GM21381 (cell line): ENCODE results near the gene CPA2.
"Not testable (repeated sequence)": the region's sequence is repeated elsewhere in the genome, so short reads cannot be mapped to it uniquely, and the experiment has no call there.

Experiments used
- ATAC-seq: cut with Tn5 transposase; IDR thresholded peaks from one replicate; pipeline ENCODE4 v1.9.1; 2021; ENCODE audit warnings: mild to moderate bottlenecking, moderate library complexity; ENCODE audit not compliant: unreplicated experiment

The CPA2 gene

GRCh38 chr7:130304878-130305277 lies 38.2 kb downstream of the CPA2 start:
- ATAC-seq = no peak

- no peak for ATAC-seq
Measured at GRCh38 chr7:130305433-130306042, 38.9 kb downstream of the CPA2 start.

GRCh38 chr7:130309986-130310385 lies 43.3 kb downstream of the CPA2 start:
- no peak for ATAC-seq

- ATAC-seq = no peak
Measured at GRCh38 chr7:130314305-130314704, 47.6 kb downstream of the CPA2 start.

GRCh38 chr7:130319541-130319940 lies 52.9 kb downstream of the CPA2 start:
- ATAC-seq = no peak

GRCh38 chr7:130321542-130322229 lies 55.0 kb downstream of the CPA2 start:
- not testable (repeated sequence) for ATAC-seq

GRCh38 chr7:130322615-130323014 lies 56.0 kb downstream of the CPA2 start:
- no peak for ATAC-seq

- no peak for ATAC-seq
Measured at GRCh38 chr7:130324306-130324943, 57.8 kb downstream of the CPA2 start.

- ATAC-seq = no peak
Measured at GRCh38 chr7:130329681-130330080, 63.0 kb downstream of the CPA2 start.

GRCh38 chr7:130332259-130333053 lies 65.8 kb downstream of the CPA2 start:
- ATAC-seq = no peak

GRCh38 chr7:130333832-130334231 lies 67.2 kb downstream of the CPA2 start:
- no peak for ATAC-seq

- no peak for ATAC-seq
Measured at GRCh38 chr7:130334274-130334673, 67.6 kb downstream of the CPA2 start.

GRCh38 chr7:130337410-130337971 lies 70.8 kb downstream of the CPA2 start:
- no peak for ATAC-seq

- ATAC-seq = no peak
Measured at GRCh38 chr7:130338233-130338632, 71.6 kb downstream of the CPA2 start.
